ENCODE data around the gene PDIA3. TPM values are rescaled to one million over a fixed set of nuclear protein-coding genes. Genes with fewer than 3 reads are reported as not detected.
"Not testable (repeated sequence)": the region's sequence is repeated elsewhere in the genome, so short reads cannot be mapped to it uniquely, and the experiment has no call there.

PDIA3 gene
- 100 to 1,000 TPM in 3 of 4 donors, 10 to 100 TPM in 1; 99.0 to 143 (median 132) TPM for total RNA-seq

DNA sequence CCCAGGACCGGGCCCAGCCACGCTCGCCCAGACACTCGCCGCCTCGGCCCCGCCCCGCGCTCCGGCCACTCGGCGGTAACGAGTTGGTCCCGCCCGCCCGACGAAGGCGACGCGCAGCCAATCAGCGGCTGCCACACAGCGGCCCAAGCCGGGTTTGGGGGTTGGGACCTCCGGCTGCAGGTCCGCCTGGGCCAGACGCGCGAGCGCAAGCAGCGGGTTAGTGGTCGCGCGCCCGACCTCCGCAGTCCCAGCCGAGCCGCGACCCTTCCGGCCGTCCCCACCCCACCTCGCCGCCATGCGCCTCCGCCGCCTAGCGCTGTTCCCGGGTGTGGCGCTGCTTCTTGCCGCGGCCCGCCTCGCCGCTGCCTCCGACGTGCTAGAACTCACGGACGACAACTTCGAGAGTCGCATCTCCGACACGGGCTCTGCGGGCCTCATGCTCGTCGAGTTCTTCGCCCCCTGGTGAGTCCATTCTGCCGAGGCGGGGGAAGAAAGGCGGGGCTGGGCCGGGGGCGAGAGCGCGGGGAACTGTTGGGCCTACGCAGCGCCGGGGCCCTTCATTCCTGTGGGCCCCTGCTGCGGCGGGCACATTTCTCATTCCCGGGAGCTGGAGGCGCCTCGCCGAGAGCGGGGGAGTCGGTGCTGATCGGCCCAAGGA, at the start of gene PDIA3:
Gene PDIA3, plus strand, starts transcription at position 194 of the 658 bp plus-strand sequence. Its CDS starts 102 bp downstream, at position 296.
- peak; percentile 98 for ATAC-seq (ENCODE audit: low FRiP score)
- DNase-seq (ENCODE audit: low spot score): peak; percentile 60

DNA sequence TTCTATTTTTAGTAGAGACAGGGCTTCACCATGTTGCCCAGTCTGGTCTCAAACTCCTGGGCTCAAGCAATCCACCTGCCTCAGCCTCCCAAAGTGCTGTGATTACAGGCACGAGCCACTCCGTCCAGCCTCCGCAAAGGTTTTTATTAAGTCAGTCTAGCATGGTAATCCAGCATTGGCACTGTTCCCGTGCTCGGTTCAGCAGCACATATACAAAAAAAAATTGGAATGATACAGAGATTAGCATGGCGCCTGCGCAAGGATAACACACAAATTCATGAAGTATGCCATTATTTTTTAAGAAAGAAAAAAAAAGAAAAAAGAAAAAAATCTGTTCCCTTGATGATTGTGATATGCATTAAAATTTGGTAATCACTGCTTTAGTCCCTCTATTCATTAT, 44.1 kb upstream of the PDIA3 start:
- ATAC-seq (ENCODE audit: low FRiP score): no peak
- TF ChIP-seq, protein P1, sequence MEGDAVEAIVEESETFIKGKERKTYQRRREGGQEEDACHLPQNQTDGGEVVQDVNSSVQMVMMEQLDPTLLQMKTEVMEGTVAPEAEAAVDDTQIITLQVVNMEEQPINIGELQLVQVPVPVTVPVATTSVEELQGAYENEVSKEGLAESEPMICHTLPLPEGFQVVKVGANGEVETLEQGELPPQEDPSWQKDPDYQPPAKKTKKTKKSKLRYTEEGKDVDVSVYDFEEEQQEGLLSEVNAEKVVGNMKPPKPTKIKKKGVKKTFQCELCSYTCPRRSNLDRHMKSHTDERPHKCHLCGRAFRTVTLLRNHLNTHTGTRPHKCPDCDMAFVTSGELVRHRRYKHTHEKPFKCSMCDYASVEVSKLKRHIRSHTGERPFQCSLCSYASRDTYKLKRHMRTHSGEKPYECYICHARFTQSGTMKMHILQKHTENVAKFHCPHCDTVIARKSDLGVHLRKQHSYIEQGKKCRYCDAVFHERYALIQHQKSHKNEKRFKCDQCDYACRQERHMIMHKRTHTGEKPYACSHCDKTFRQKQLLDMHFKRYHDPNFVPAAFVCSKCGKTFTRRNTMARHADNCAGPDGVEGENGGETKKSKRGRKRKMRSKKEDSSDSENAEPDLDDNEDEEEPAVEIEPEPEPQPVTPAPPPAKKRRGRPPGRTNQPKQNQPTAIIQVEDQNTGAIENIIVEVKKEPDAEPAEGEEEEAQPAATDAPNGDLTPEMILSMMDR (IDR thresholded peaks at IDR 0.05): no peak
- no peak for DNase-seq (ENCODE audit: low spot score)

DNA sequence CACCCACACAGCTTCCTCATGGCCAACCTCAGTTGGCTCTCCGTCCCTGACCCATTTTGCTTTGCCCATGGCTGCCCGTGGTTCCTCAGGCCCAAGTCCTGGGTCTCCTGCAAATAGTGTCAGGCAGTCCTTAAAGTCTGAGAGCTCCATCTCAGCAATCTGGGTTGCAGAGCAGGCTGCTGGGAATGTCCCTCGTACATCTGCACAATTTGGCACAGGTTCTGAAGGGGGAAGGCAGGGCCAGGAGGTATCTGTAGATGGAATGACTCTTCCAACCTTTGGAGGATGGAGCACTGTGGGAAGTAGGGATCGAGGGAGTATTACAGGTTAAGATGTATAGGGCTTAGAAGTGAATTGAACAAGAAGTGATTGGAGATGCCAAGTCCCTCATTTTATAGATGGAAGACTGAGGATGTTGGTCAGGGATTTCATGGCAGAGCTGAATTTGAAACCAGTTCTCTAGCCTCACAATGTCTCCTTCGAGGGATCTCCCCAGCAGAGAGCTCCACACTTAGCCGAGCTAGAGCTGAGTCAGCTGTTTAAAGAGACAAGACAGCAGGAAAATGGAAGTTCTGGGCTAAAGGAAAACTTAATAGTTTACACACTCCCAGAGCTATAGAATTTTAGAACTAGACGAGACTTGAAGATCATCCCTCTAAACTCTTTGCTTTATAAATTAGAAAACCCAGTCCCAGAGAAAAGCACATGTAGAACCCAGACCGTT, 43.4 kb upstream of the PDIA3 start:
- DNase-seq (ENCODE audit: low spot score) (no peak), ATAC-seq (ENCODE audit: low FRiP score) (no peak)
- TF ChIP-seq, protein P1 (IDR thresholded peaks at IDR 0.05): no peak

DNA sequence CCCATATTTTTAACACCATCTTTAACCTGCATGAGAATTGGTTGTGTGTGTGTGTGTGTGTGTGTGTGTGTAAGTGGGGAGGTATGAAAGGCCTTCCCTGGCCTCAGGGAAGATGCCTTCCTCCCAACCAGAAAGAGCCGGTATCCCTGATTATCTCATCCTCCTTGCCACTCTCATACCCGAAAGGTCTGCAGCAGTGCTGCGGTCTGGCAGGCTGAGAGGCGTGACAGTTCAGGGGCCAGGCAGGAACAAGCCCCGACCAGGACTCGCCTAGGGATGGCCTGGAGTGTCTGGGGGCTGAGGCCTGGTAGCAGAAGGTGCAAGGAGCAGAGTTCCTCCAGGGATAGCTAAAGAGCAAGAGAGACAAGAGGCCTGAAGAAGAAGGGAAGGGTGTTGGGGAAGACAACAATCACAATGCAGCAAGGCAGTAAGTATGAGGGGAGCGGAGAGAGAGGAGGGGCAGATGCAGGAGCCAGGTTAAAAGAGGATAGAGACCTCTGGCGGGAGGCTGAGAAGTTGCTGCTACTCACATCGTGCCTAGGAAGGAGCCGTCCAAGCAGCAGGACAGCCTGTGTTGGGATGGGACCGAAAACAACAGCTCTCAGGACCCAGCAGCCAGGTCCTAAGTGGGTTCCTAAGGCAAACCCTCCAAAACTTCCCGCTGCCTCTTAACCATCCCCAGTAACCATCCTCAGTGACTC, 35.7 kb upstream of the PDIA3 start:
- not testable (repeated sequence) for ATAC-seq (ENCODE audit: low FRiP score); DNase-seq (ENCODE audit: low spot score)

DNA sequence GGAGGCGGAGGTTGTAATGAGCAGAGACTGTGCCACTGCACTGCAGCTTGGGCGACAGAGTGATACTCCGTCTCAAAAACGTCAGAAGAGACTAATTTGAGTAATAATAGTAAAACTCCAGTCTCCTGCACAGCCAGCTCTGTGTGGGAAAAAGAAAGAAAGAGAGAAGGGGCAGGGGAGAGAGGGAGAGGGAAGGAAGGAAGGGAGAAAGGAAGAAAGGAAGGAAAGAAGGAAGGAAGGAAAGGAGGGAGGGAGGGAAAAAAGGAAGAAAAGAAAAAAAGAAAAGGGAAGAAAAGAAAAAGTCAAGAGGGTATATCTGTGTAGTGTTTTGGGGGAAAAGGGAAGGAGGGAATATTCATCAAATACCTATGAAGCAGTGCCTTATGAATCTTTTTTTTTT, 23.1 kb upstream of the PDIA3 start:
- no peak for ATAC-seq (ENCODE audit: low FRiP score)
- no peak for DNase-seq (ENCODE audit: low spot score)
- TF ChIP-seq, protein P1 (IDR thresholded peaks at IDR 0.05): no peak

DNA sequence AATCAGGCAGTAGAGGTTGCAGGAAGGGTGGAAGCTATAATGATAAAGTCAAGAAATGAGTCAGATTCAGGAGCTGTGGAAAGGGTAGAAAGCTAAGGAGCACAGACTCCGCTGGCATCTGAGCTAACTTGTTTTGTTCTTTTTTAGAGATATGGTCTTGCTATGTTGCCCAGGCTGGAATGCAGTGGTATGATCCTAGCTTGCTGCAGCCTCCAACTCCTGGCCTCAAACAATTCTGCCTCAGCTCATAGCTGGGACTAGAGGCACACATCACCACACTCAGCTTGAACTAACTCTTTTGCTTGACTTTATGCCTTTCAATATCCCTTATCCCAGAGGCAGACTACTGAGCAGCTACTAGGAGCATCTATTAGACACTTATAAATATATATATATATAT, 19.9 kb upstream of the PDIA3 start:
- not testable (repeated sequence) for DNase-seq (ENCODE audit: low spot score); ATAC-seq (ENCODE audit: low FRiP score)

DNA sequence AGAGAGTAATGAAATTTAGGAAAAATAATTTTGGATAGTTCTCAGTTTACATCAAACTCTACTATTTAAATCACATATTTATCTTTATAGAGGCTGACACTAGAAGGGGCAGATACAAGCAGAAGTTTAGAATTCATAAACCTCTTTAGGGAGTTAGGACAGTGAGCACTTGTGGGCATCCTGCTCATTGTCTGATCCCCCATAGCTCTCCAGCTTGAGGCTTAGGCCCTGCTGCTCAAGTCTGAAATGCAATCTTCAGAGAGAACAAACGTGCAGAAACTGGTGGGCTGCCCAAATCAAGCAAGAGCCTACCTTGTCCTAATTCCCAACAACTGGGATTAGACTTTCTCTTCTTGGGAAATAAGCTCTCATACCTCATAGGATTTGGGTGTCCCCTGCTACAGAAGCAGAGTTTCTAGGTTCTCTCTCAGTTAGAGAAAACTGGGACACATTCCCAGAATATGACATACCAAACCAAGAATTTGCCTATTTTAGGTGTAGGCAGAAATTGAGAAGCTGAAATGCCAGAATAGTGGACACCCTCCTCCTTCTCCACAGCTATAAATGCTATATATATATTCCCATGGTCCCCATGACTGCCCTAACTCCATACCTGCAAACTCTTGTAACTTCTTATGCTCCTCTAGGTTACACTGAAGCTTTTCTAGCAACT, 18.0 kb upstream of the PDIA3 start:
- ATAC-seq (ENCODE audit: low FRiP score); DNase-seq (ENCODE audit: low spot score): not testable (repeated sequence)

DNA sequence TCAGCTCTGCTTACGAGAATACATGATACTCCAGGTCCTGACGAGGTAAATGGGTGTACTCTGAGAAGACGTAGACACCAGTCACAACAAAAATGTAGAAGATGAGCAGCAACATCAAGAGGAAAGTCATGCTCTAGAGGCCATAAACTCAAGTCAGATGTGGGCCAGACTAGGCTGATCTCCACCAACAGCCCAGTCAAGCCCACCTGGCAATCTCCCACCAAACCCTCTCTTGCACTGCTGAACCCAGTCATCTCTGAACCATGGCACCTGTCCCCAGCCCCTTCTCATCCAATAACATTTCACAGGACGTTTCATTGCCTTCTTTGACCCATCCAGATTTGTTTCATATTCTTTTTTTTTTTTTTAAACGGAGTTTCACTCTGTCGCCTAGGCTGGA, 10.8 kb upstream of the PDIA3 start:
- TF ChIP-seq, protein P1 (IDR thresholded peaks at IDR 0.05): no peak
- DNase-seq (ENCODE audit: low spot score) (no peak), ATAC-seq (ENCODE audit: low FRiP score) (no peak)

DNA sequence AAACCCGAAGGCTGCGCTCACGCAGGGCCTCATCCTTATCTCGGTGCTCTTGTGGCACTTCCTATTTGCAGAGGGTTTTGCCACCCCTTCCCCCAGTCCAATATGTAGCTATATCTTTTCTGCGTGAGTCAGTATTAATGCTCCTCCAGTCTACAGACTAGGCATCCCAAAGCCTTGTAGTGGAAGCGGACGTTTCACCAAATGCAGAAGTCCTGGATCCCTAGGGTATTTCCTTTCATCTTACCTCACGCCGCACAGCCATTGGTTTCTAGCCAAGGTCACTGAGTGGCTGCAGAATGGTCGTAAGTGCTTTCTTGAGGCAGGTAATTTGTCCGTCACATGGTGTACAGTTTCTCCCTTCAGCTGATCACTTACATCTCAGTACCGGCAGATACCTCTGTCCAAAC, 668 bp downstream of the PDIA3 start:
- DNase-seq (ENCODE audit: low spot score): not testable (repeated sequence)
- peak; percentile 35 for ATAC-seq (ENCODE audit: low FRiP score)

Data from omental fat pad (tissue), 4 donors.